ENCODE measurements around the gene GALNT10. TPM values are rescaled to one million over a fixed set of nuclear protein-coding genes. Genes with fewer than 3 reads are reported as not detected.

GALNT10 gene
- total RNA-seq, 1 donor from 2014 or later: 23.5 TPM

- no peak overlapping the region for H3K4me3 ChIP-seq (ENCODE audit: low read depth, low read length)
- TF ChIP-seq CTCF (conservative IDR thresholded peaks at IDR 0.05; ENCODE audit: low read depth, low read length): no peak
- DNase-seq (ENCODE audit: low read depth): no peak
Measured at GRCh38 chr5:154324033-154324432, 133.5 kb downstream of the GALNT10 start.

- no peak overlapping the region for H3K4me3 ChIP-seq (ENCODE audit: low read depth, low read length)
- no peak for TF ChIP-seq CTCF (conservative IDR thresholded peaks at IDR 0.05; ENCODE audit: low read depth, low read length)
- no peak for DNase-seq (ENCODE audit: low read depth)
Measured at GRCh38 chr5:154325566-154325965, 135.0 kb downstream of the GALNT10 start.

GRCh38 chr5:154329062-154329461, 138.5 kb downstream of the GALNT10 start:
- no peak overlapping the region for H3K4me3 ChIP-seq (ENCODE audit: low read depth, low read length)
- no peak for TF ChIP-seq CTCF (conservative IDR thresholded peaks at IDR 0.05; ENCODE audit: low read depth, low read length)
- no peak for DNase-seq (ENCODE audit: low read depth)

DNA sequence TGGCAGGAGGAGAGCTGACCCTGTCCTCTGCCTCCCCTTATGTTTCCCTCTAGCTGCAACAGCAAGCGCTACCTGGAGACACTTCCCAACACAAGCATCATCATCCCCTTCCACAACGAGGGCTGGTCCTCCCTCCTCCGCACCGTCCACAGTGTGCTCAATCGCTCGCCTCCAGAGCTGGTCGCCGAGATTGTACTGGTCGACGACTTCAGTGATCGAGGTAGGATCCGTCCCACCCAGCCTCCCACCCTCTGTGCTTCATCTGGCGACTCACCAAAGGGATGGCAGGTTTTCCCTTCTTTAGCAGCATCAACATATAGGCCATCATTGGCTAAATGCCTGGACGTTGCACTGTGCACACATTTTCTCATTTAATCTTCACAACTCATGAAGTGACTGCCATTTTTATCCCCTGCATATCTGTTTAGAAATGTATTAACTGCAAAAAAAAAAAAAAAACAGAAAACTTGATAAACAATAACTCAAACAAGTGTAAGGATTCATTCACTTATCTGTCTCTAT, 139.0 kb downstream of the GALNT10 start:
- DNase-seq (ENCODE audit: low read depth): no peak
- H3K4me3 ChIP-seq (ENCODE audit: low read depth, low read length): no peak overlapping the region
- TF ChIP-seq CTCF (conservative IDR thresholded peaks at IDR 0.05; ENCODE audit: low read depth, low read length): no peak

- no peak for TF ChIP-seq CTCF (conservative IDR thresholded peaks at IDR 0.05; ENCODE audit: low read depth, low read length)
- DNase-seq (ENCODE audit: low read depth): no peak
- no peak overlapping the region for H3K4me3 ChIP-seq (ENCODE audit: low read depth, low read length)
Measured at GRCh38 chr5:154330097-154330667, 139.6 kb downstream of the GALNT10 start.

- DNase-seq (ENCODE audit: low read depth): no peak
- H3K4me3 ChIP-seq (ENCODE audit: low read depth, low read length): no peak overlapping the region
- no peak for TF ChIP-seq CTCF (conservative IDR thresholded peaks at IDR 0.05; ENCODE audit: low read depth, low read length)
Measured at GRCh38 chr5:154331232-154331631, 140.7 kb downstream of the GALNT10 start.

DNA sequence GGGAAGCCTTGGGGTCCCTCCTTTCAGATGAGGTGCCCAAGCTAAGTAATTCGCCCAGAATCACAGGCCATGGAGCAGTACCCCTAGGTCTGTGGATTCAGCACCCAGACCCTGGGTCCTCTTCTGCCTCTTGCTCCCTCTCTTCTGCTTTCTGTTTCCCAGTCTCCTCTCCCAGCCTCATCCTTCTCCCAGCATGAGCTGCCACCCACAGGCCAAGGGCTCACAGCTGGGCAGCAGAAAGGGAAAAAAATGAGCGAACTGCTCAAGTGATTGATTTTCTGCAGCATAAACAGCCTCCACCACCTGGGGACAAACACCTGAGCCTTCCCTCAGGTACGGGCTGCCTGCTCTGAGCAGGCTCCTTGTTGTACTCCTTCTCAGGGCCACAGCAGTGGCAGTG, 141.4 kb downstream of the GALNT10 start:
- DNase-seq (ENCODE audit: low read depth): no peak
- H3K4me3 ChIP-seq (ENCODE audit: low read depth, low read length): no peak overlapping the region
- TF ChIP-seq CTCF (conservative IDR thresholded peaks at IDR 0.05; ENCODE audit: low read depth, low read length): no peak
